HepG2 (cell line): ENCODE data around the gene MIA. TPM values are rescaled to one million over a fixed set of nuclear protein-coding genes. Genes with fewer than 3 reads are reported as not detected.

Source experiments
- BCLAF1 ChIP-seq: fragments of 450-650 bp; IDR thresholded peaks from 2 replicates; pipeline ENCODE4 v1.6.1; 2017; ENCODE audit warnings: mild to moderate bottlenecking
- FLYWCH1 ChIP-seq: sonication (generic); formaldehyde crosslinking; IDR thresholded peaks from 2 replicates; pipeline ENCODE4 v1.8.1; 2023; ENCODE audit warnings: mild to moderate bottlenecking, missing genetic modification reagents
- GMEB1 ChIP-seq: sonication (generic); formaldehyde crosslinking; IDR thresholded peaks from 2 replicates; pipeline ENCODE4 v1.5.1; 2020; ENCODE audit warnings: missing genetic modification reagents, mild to moderate bottlenecking, borderline replicate concordance
- KAT7 ChIP-seq: IDR thresholded peaks from 2 replicates; pipeline ENCODE4 v1.6.1; 2018; ENCODE audit warnings: borderline replicate concordance, missing compliant biosample characterization
- NAIF1 ChIP-seq: sonication (generic); formaldehyde crosslinking; IDR thresholded peaks from 2 replicates; pipeline ENCODE4 v1.5.0; 2020; ENCODE audit warnings: mild to moderate bottlenecking, missing genetic modification reagents, borderline replicate concordance
- NONO ChIP-seq, 2 experiments: fragments of 450-650 bp in 1 of 2; sonication (generic) in 1 of 2; formaldehyde crosslinking in 1 of 2; IDR thresholded peaks in 1 of 2; conservative IDR thresholded peaks in 1 of 2; 2 replicates each; pipeline versions ENCODE4 v1.6.1 to v1.8.0; 2017 to 2022; ENCODE audit warnings: mild to moderate bottlenecking in 1 of 2, missing genetic modification reagents in 1 of 2, moderate library complexity in 1 of 2
- RFXAP ChIP-seq: sonication (generic); formaldehyde crosslinking; IDR thresholded peaks from 2 replicates; pipeline ENCODE4 v1.4.0; 2020; ENCODE audit warnings: missing genetic modification reagents, borderline replicate concordance
- SAP130 ChIP-seq: IDR thresholded peaks from 2 replicates; pipeline ENCODE4 v1.6.1; 2016; ENCODE audit warnings: low read depth
- SNAPC5 ChIP-seq: sonication (generic); formaldehyde crosslinking; IDR thresholded peaks from 2 replicates; pipeline ENCODE4 v1.8.1; 2023; ENCODE audit warnings: mild to moderate bottlenecking, missing genetic modification reagents, borderline replicate concordance
- TP53 ChIP-seq: sonication (generic); formaldehyde crosslinking; conservative IDR thresholded peaks from 2 replicates; pipeline ENCODE4 v1.4.0; 2020; ENCODE audit warnings: missing genetic modification reagents
- ZBTB26 ChIP-seq: IDR thresholded peaks from 2 replicates; pipeline ENCODE4 v1.6.1; 2016; ENCODE audit warnings: missing compliant biosample characterization, missing genetic modification reagents, borderline replicate concordance
- ZBTB37 ChIP-seq: sonication (generic); formaldehyde crosslinking; IDR thresholded peaks from 2 replicates; pipeline ENCODE4 v1.4.0; 2020; ENCODE audit warnings: mild to moderate bottlenecking, missing genetic modification reagents
- ZBTB7A ChIP-seq: sonication (generic); formaldehyde crosslinking; IDR thresholded peaks from 2 replicates; pipeline ENCODE4 v1.8.0; 2022; ENCODE audit warnings: mild to moderate bottlenecking, missing genetic modification reagents
- ZFP1 ChIP-seq: IDR thresholded peaks from 2 replicates; pipeline ENCODE4 v1.6.1; 2016
- ZFY ChIP-seq: sonication (generic); formaldehyde crosslinking; IDR thresholded peaks from 2 replicates; pipeline ENCODE4 v1.4.0; 2020; ENCODE audit warnings: missing genetic modification reagents
- ZNF691 ChIP-seq: sonication (generic); formaldehyde crosslinking; IDR thresholded peaks from 2 replicates; pipeline ENCODE4 v1.4.0; 2020; ENCODE audit warnings: missing genetic modification reagents, low read depth, mild to moderate bottlenecking, borderline replicate concordance
- ZNF782 ChIP-seq: sonication (generic); formaldehyde crosslinking; IDR thresholded peaks from 2 replicates; pipeline ENCODE4 v1.4.0; 2020; ENCODE audit warnings: missing genetic modification reagents, mild to moderate bottlenecking, borderline replicate concordance
- ZSCAN9 ChIP-seq: IDR thresholded peaks from 2 replicates; pipeline ENCODE4 v1.6.1; 2016; ENCODE audit warnings: borderline replicate concordance
- polyA plus RNA-seq, 8 experiments: library from polyadenylated mRNA; depleted of rRNA in 3 of 8; stranded (reverse) in 7 of 8; unstranded in 1 of 8; fragments of >200 nt; fragmentation: Illumina TruSeq in 4 of 8; extraction: Trizol in 4 of 8; gene quantifications; 2 replicates each; pipeline versions ENCODE4 v1.2.1 to v1.2.3, GENCODE V29; 2011 to 2016; ENCODE audit warnings: low read depth in 4 of 8, missing spikeins in 1 of 8, mixed read lengths in 1 of 8; ENCODE audit not compliant: insufficient read depth in 1 of 8
- total RNA-seq, 5 experiments: library from RNA; depleted of rRNA; stranded (reverse); fragments of >200 nt; fragmentation: Illumina TruSeq; extraction: Trizol; gene quantifications; 2 replicates each; pipeline ENCODE4 v1.2.3, GENCODE V29; 2016; ENCODE audit warnings: low read depth in 1 of 5

Gene MIA
- total and polyA plus RNA-seq, 2 of the 13 experiments (the other 11 are each of a cell fraction or from before 2014, with no cell fraction given): 0.61 TPM; not detected in 1

GRCh38 chr19:40797963-40798682, 22.8 kb downstream of the MIA start (continued):
- TF ChIP-seq ZBTB37 (CRISPR knock-in tag) (no peak), FLYWCH1 (CRISPR knock-in tag) (0 out of 2 replicates have a peak, but pooled peaks have one; percentile 63), ZFP1 (CRISPR knock-in tag) (peak; percentile 32; the same call in 1 of the 2 replicates), NONO (IDR thresholded peaks at IDR 0.05) (no peak), NONO (CRISPR knock-in tag; conservative IDR thresholded peaks at IDR 0.05) (no peak), KAT7 (CRISPR knock-in tag) (peak; percentile 31; the same call in 1 of the 2 replicates), RFXAP (peak; percentile 95), ZNF782 (CRISPR knock-in tag) (no peak; the same call in 1 of the 2 replicates), SNAPC5 (CRISPR knock-in tag) (no peak; the same call in 1 of the 2 replicates), ZNF691 (CRISPR knock-in tag) (0 out of 2 replicates have a peak, but pooled peaks have one; percentile 13), ZBTB7A (CRISPR knock-in tag) (peak; percentile 67; the same call in 1 of the 2 replicates), SAP130 (CRISPR knock-in tag) (peak; percentile 68), ZSCAN9 (CRISPR knock-in tag) (no peak), BCLAF1 (no peak), NAIF1 (CRISPR knock-in tag) (no peak), TP53 (no peak), ZBTB26 (CRISPR knock-in tag) (no peak), GMEB1 (CRISPR knock-in tag) (0 out of 2 replicates have a peak, but pooled peaks have one; percentile 9), ZFY (CRISPR knock-in tag) (peak; percentile 76)
